Adrenal gland (tissue), 12 donors: ENCODE measurements around the gene PCED1B. TPM values are rescaled to one million over a fixed set of nuclear protein-coding genes. Genes with fewer than 3 reads are reported as not detected.

ENCODE experiments used
- DNase-seq, 7 donors: peaks; one replicate each; pipeline ENCODE4 v3.0.0-alpha.2; 2019 to 2020
- H3K27ac ChIP-seq, 5 donors: fragments of 200-600 bp; sonication (generic) in 4 of 5; 1 replicate in 3 of 5; 2 replicates in 2 of 5; pipeline versions ENCODE4 v1.5.1 to v1.8.0; 2016 to 2020; ENCODE audit warnings: mild to moderate bottlenecking in 1 of 5
- H3K27me3 ChIP-seq: fragments of 200-600 bp; 2 replicates; pipeline ENCODE4 v1.8.0; 2021
- H3K36me3 ChIP-seq, 2 donors: fragments of 200-600 bp; replicated peaks in 1 of 2; 1 replicate in 1 of 2; 2 replicates in 1 of 2; pipeline versions ENCODE4 v1.5.1 to v1.8.0; 2018 to 2022
- H3K4me1 ChIP-seq, 2 donors: fragments of 200-600 bp; replicated peaks in 1 of 2; 1 replicate in 1 of 2; 2 replicates in 1 of 2; pipeline versions ENCODE4 v1.5.1 to v1.8.0; 2018 to 2021
- H3K4me3 ChIP-seq, 4 donors: fragments of 200-600 bp; sonication (generic) in 3 of 4; one replicate each; pipeline ENCODE4 v1.5.1; 2016 to 2018
- H3K9me3 ChIP-seq, 3 donors: fragments of 200-600 bp; sonication (generic) in 1 of 3; replicated peaks in 1 of 3; 1 replicate in 2 of 3; 2 replicates in 1 of 3; pipeline versions ENCODE4 v1.5.1 to v1.8.0; 2016 to 2021
- POLR2A ChIP-seq, 2 donors: fragments of 450-650 bp; IDR thresholded peaks; one replicate each; pipeline ENCODE4 v1.6.1; 2017; ENCODE audit warnings: antibody characterized with exemption in 2 of 2, mild to moderate bottlenecking in 2 of 2, moderate library complexity in 1 of 2
- WGBS, 4 donors: extraction: QIAGEN DNeasy Blood & Tissue Kit in 2 of 4; methylation state at CpG; one replicate each; pipeline versions ENCODE4 v1.1.5 to v1.1.7; 2013 to 2017; 5-methylcytosine and 5-hydroxymethylcytosine counted together
- intact Hi-C, 2 donors: fragments of 100-400 bp; cut with DNase I; formaldehyde crosslinking; loops; one replicate each; pipeline versions ENCODE4 v1.14.1 to v1.15.0; 2022 to 2023
- polyA plus RNA-seq, 3 donors: library from polyadenylated mRNA; stranded (reverse); fragments of 200-250 nt in 2 of 3; fragments of 350-450 nt in 1 of 3; fragmentation: Illumina TruSeq in 1 of 3; extraction: RNeasy Lipid Tissue Mini Kit (QIAGEN cat#74804) in 1 of 3; gene quantifications; one replicate each; pipeline ENCODE4 v1.2.3, GENCODE V29; 2013 to 2014
- total RNA-seq, 9 donors: library from RNA; depleted of rRNA in 4 of 9; stranded (reverse); fragments of >200 nt in 4 of 9; fragments of 120-200 nt in 1 of 9; fragmentation: NEBNext Ultra II Directional in 1 of 9; extraction: Animal tissue kit (Norgen Biotek cat#: 25700) in 1 of 9; gene quantifications; one replicate each; pipeline versions ENCODE4 v1.1.0 to v1.2.4, GENCODE V29; 2013 to 2023
- TF ChIP-seq, protein P1 (sequence below), 6 experiments: fragments of 450-650 bp in 4 of 6; fragments of 200-600 bp in 2 of 6; sonication (generic) in 1 of 6; IDR thresholded peaks; 1 replicate in 5 of 6; 2 replicates in 1 of 6; pipeline versions ENCODE4 v1.5.1 to v1.8.0; 2016 to 2021; ENCODE audit warnings: antibody characterized with exemption in 6 of 6, mild to moderate bottlenecking in 2 of 6, moderate library complexity in 1 of 6
- donor health status: healthy with polysubstance abuse.
- donor health status: Bipolar disorder and iron deficiency.
- donor health status: DM: yes; HTN: yes; CAD: no.
- donor health status: DM: no; HTN: no; CAD: no.
- donor health status: DM: no; HTN: no; CAD: no.
- donor health status: DM: yes; HTN: yes; CAD: no.

Gene PCED1B
- total and polyA plus RNA-seq, 12 donors: 8.0 to 110 (median 39.9) TPM

DNA sequence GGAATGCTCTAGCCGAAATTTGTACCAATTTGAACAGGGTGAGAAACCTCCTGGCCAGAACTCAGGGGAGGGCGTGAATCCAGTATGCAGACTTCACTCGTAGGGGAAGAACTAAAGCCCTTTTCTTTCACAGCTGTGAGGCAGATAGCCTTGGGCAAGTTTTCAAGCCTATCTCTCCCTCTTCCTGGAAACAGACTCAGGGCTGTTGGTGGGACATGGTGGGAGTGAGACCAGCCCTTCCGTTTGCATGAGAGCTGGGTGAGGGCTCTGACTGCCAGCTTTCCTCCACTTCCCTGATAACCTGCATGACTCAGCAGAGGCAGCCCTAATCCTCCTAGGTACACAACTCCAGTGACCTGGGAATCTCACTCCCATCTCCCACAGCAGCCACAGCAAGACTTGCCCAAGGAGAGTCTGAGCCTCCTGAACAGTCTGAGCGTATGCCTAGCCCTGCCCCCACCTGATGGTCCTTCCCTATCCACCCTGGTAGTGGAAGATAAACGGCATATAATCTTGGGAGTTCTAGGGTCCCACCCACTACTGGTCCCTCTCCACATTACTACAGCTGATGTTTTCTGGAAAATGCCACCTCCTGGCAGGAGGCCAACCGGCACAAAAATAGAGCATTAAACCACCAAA, 170.4 kb downstream of the PCED1B start:
- no peak for DNase-seq
- Histone ChIP-seq H3K9me3 (no peaks in the 10 kb centered on the region), H3K4me3 (no peak overlapping the region), H3K27ac (no peak overlapping the region), H3K4me1 (no peaks in the 10 kb centered on the region), H3K27me3 (no peaks in the 10 kb centered on the region), H3K36me3 (no peaks in the 10 kb centered on the region)
- intact Hi-C loops: no loop called here
- 79 to 89% (median 81%) methylated on average over 6 to 7 of the region's 7 CpGs for WGBS, 4 donors
- TF ChIP-seq, protein P1, sequence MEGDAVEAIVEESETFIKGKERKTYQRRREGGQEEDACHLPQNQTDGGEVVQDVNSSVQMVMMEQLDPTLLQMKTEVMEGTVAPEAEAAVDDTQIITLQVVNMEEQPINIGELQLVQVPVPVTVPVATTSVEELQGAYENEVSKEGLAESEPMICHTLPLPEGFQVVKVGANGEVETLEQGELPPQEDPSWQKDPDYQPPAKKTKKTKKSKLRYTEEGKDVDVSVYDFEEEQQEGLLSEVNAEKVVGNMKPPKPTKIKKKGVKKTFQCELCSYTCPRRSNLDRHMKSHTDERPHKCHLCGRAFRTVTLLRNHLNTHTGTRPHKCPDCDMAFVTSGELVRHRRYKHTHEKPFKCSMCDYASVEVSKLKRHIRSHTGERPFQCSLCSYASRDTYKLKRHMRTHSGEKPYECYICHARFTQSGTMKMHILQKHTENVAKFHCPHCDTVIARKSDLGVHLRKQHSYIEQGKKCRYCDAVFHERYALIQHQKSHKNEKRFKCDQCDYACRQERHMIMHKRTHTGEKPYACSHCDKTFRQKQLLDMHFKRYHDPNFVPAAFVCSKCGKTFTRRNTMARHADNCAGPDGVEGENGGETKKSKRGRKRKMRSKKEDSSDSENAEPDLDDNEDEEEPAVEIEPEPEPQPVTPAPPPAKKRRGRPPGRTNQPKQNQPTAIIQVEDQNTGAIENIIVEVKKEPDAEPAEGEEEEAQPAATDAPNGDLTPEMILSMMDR (IDR thresholded peaks at IDR 0.05): no peak
- TF ChIP-seq POLR2A (IDR thresholded peaks at IDR 0.05): no peak

GRCh38 chr12:47251919-47252318, 172.5 kb downstream of the PCED1B start:
- intact Hi-C loops: no loop called here
- H3K9me3 ChIP-seq: no peaks in the 10 kb centered on the region
- no peak for TF ChIP-seq POLR2A (IDR thresholded peaks at IDR 0.05)
- TF ChIP-seq, protein P1 (IDR thresholded peaks at IDR 0.05): no peak
- H3K27me3 ChIP-seq: no peaks in the 10 kb centered on the region
- WGBS, 4 donors: 73 to 98% (median 83%) methylated on average over 3 of the region's 3 CpGs
- H3K4me1 ChIP-seq: no peaks in the 10 kb centered on the region
- no peaks in the 10 kb centered on the region for H3K36me3 ChIP-seq
- H3K27ac ChIP-seq: no peak overlapping the region
- no peak for DNase-seq
- no peak overlapping the region for H3K4me3 ChIP-seq

DNA sequence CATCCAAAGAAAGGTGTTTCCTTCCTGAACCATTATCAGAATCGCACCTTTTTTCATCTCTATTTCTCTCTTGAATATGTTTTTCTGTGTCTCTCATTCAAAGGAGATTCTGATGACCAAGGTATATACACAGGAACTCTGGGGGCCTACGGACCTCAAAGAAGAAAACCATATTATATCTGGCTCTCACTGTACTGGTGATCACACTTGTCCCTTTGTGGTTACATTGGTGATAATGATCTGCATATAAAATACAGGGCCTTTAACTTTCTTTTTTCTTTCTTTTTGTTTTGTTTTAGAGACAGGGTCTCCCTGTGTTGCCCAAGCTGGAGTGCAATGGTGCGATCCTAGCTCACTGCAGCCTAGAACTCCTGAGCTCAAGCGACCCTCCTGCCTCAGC, 185.5 kb downstream of the PCED1B start:
- TF ChIP-seq, protein P1 (IDR thresholded peaks at IDR 0.05): no peak
- TF ChIP-seq POLR2A (IDR thresholded peaks at IDR 0.05): no peak
- no peak overlapping the region for H3K27ac ChIP-seq
- DNase-seq: no peak
- no peaks in the 10 kb centered on the region for H3K9me3 ChIP-seq
- intact Hi-C loops: no loop called here
- no peaks in the 10 kb centered on the region for H3K4me1 ChIP-seq
- H3K27me3 ChIP-seq: no peaks in the 10 kb centered on the region
- 84 to 93% (median 87%) methylated on average over 4 of the region's 4 CpGs for WGBS, 4 donors
- no peaks in the 10 kb centered on the region for H3K36me3 ChIP-seq
- no peak overlapping the region for H3K4me3 ChIP-seq

- WGBS, 4 donors: 86 to 89% (median 87%) methylated on average over 4 of the region's 4 CpGs
- Histone ChIP-seq H3K36me3 (no peaks in the 10 kb centered on the region), H3K4me3 (no peak overlapping the region), H3K27me3 (no peaks in the 10 kb centered on the region), H3K27ac (no peak overlapping the region), H3K9me3 (no peaks in the 10 kb centered on the region), H3K4me1 (no peaks in the 10 kb centered on the region)
- DNase-seq: no peak
- no peak for TF ChIP-seq POLR2A (IDR thresholded peaks at IDR 0.05)
- TF ChIP-seq, protein P1 (IDR thresholded peaks at IDR 0.05): no peak
- intact Hi-C loops: no loop called here
These were observed 186.0 kb downstream of the PCED1B start for GRCh38 chr12:47265391-47265790.
